ENCODE results near the gene PIK3R5.
"Not testable (repeated sequence)": the region's sequence is repeated elsewhere in the genome, so short reads cannot be mapped to it uniquely, and the experiment has no call there.

Gene PIK3R5

GRCh38 chr17:8985054-8985701 lies 19.7 kb upstream of the PIK3R5 start:
- no peak for DNase-seq (ENCODE audit: low spot score)
- in situ Hi-C loops (cut with MboI; ENCODE audit: low sequenced_read_pairs, unreplicated experiment), result loop anchor here (25.0 kb wide), 1 partner anchor 573 kb away; no protein-coding TSS in a partner anchor
- TF ChIP-seq, protein P1, sequence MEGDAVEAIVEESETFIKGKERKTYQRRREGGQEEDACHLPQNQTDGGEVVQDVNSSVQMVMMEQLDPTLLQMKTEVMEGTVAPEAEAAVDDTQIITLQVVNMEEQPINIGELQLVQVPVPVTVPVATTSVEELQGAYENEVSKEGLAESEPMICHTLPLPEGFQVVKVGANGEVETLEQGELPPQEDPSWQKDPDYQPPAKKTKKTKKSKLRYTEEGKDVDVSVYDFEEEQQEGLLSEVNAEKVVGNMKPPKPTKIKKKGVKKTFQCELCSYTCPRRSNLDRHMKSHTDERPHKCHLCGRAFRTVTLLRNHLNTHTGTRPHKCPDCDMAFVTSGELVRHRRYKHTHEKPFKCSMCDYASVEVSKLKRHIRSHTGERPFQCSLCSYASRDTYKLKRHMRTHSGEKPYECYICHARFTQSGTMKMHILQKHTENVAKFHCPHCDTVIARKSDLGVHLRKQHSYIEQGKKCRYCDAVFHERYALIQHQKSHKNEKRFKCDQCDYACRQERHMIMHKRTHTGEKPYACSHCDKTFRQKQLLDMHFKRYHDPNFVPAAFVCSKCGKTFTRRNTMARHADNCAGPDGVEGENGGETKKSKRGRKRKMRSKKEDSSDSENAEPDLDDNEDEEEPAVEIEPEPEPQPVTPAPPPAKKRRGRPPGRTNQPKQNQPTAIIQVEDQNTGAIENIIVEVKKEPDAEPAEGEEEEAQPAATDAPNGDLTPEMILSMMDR (IDR thresholded peaks at IDR 0.05; ENCODE audit: borderline replicate concordance, control extremely low read depth, extremely low read depth, insufficient read depth, missing control alignments), result no peak

DNA sequence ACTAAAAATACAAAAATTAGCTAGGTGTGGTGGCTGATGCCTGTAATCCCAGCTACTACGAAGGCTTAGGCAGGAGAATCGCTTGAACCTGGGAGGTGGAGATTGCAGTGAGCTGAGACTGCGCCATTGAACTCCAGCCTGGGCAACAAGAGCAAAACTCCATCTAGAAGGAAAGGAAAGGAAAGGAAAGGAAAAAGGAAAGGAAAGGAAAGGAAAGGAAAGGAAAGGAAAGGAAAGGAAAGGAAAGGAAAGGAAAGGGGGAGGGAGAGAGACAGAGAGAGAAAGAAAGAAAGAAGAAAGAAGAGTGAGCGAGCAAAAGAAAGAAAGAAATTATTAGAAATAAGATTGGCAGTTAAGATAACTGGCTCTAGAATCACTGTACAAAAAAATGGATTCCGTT lies 18.7 kb upstream of the PIK3R5 start:
- in situ Hi-C loops (cut with MboI; ENCODE audit: low sequenced_read_pairs, unreplicated experiment), result loop anchor here (25.0 kb wide), 1 partner anchor 572 kb away; no protein-coding TSS in a partner anchor
- DNase-seq (ENCODE audit: low spot score), result not testable (repeated sequence)

DNA sequence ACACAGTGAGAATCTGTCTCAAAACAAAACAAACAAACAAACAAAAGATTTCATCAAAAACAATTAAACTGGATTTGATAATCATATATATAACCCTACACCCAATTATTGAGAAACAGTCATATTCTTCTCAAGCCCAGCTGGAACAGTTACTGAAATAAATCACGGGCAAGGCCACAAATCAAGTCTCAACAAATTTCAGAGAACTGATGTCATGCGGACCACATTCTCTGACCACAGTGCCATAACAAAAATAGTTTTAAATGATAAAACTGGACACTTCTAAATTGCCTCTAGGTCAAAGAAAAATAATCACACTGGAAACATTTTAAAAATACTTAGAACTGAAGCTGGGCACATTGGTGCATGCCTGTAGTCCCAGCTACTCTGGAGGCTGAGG lies 15.9 kb upstream of the PIK3R5 start:
- TF ChIP-seq, protein P1 (IDR thresholded peaks at IDR 0.05; ENCODE audit: borderline replicate concordance, control extremely low read depth, extremely low read depth, insufficient read depth, missing control alignments), result no peak
- no peak for DNase-seq (ENCODE audit: low spot score)
- in situ Hi-C loops (cut with MboI; ENCODE audit: low sequenced_read_pairs, unreplicated experiment), result loop anchor here (25.0 kb wide), 1 partner anchor 569 kb away; no protein-coding TSS in a partner anchor

DNA sequence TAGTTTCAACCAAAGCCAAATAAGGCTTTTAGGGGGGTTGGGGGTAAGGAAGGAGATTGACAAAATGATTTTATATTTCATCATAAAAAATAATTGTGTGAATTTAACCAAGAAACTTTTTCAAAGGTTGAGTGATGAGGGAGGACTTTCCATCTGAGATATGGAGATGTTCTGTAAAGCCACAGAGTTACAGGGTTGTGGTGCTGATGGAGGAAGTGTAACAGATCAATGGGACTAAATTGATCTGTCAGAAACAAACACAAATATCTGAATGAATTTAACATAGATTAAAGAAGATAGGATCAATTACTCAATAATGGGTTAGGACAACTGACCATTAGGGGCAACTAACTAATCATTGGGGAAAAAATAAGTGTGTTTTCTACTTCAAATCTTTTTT lies 14.2 kb upstream of the PIK3R5 start:
- in situ Hi-C loops (cut with MboI; ENCODE audit: low sequenced_read_pairs, unreplicated experiment), result loop anchor here (25.0 kb wide), 1 partner anchor 567 kb away; no protein-coding TSS in a partner anchor
- TF ChIP-seq, protein P1 (IDR thresholded peaks at IDR 0.05; ENCODE audit: borderline replicate concordance, control extremely low read depth, extremely low read depth, insufficient read depth, missing control alignments), result no peak
- no peak for DNase-seq (ENCODE audit: low spot score)

GRCh38 chr17:8976638-8977037 lies 11.1 kb upstream of the PIK3R5 start:
- no peak for DNase-seq (ENCODE audit: low spot score)
- in situ Hi-C loops (cut with MboI; ENCODE audit: low sequenced_read_pairs, unreplicated experiment), result loop anchor here (25.0 kb wide), 1 partner anchor 564 kb away; no protein-coding TSS in a partner anchor
- TF ChIP-seq, protein P1 (IDR thresholded peaks at IDR 0.05; ENCODE audit: borderline replicate concordance, control extremely low read depth, extremely low read depth, insufficient read depth, missing control alignments), result no peak

DNA sequence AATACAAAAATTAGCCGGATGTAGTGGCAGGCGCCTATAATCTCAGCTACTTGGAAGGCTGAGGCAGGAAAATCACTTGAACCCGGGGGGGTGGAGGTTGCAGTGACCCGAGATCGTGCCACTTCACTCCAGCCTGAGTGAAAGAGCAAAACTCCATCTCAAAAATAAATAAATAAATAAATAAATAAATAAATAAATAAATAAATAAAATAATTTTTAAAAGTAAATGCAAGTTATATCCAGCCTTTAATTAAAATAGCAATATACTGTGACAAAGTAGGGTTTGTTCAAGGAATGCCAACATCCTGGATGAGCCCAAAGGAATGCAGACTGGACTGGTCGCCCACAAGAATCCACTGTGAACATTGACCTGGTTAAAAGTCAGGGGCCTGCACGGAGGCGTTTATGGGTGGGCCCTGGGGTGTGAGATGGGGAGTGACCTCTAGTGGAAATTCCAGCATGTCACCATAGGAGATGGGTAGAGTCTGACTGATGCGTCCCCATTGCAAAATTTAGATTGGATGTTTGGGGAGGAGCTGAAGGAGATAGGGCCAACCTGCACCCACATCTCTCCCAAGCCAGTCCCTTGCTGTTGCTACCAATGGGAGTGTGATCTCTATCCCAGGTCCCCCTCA lies 9.7 kb upstream of the PIK3R5 start:
- no peak for DNase-seq (ENCODE audit: low spot score)
- in situ Hi-C loops (cut with MboI; ENCODE audit: low sequenced_read_pairs, unreplicated experiment), result loop anchor here (25.0 kb wide), 1 partner anchor 563 kb away; no protein-coding TSS in a partner anchor
- TF ChIP-seq, protein P1 (IDR thresholded peaks at IDR 0.05; ENCODE audit: borderline replicate concordance, control extremely low read depth, extremely low read depth, insufficient read depth, missing control alignments), result no peak

GRCh38 chr17:8969901-8970300 lies 4.4 kb upstream of the PIK3R5 start:
- DNase-seq (ENCODE audit: low spot score), result no peak
- in situ Hi-C loops (cut with MboI; ENCODE audit: low sequenced_read_pairs, unreplicated experiment), result no loop called here
- TF ChIP-seq, protein P1 (IDR thresholded peaks at IDR 0.05; ENCODE audit: borderline replicate concordance, control extremely low read depth, extremely low read depth, insufficient read depth, missing control alignments), result no peak
